Neural progenitor cell (in vitro differentiated cells): ENCODE results near the gene ZMPSTE24. TPM values are rescaled to one million over a fixed set of nuclear protein-coding genes. Genes with fewer than 3 reads are reported as not detected.

Experiments
- DNase-seq: peaks from one replicate; pipeline ENCODE4 v3.0.0-alpha.2; 2016; ENCODE audit warnings: low spot score
- H2AFZ ChIP-seq: fragments of 200-600 bp; sonication (generic); replicated peaks from 2 replicates; pipeline ENCODE4 v1.6.1; 2016; ENCODE audit warnings: antibody characterized with exemption
- H3F3A ChIP-seq: fragments of 200-600 bp; sonication (generic); 2 replicates; pipeline ENCODE4 v1.6.1; 2016; ENCODE audit warnings: antibody characterized with exemption, low read depth
- H3K27ac ChIP-seq: fragments of 200-600 bp; sonication (generic); 2 replicates; pipeline ENCODE4 v1.5.1; 2016; ENCODE audit warnings: mild to moderate bottlenecking
- H3K27me3 ChIP-seq: fragments of 200-600 bp; sonication (generic); 2 replicates; pipeline ENCODE4 v1.6.1; 2016; ENCODE audit warnings: mild to moderate bottlenecking, moderate library complexity
- H3K36me3 ChIP-seq: fragments of 200-600 bp; sonication (generic); 2 replicates; pipeline ENCODE4 v1.5.1; 2016
- H3K4me1 ChIP-seq: fragments of 200-600 bp; sonication (generic); 2 replicates; pipeline ENCODE4 v1.6.1; 2016; ENCODE audit warnings: mixed run types
- H3K4me2 ChIP-seq: fragments of 200-600 bp; sonication (generic); 2 replicates; pipeline ENCODE4 v1.6.1; 2016
- H3K4me3 ChIP-seq: fragments of 200-600 bp; sonication (generic); 2 replicates; pipeline ENCODE4 v1.5.1; 2016
- H3K79me2 ChIP-seq: fragments of 200-600 bp; sonication (generic); 2 replicates; pipeline ENCODE4 v1.6.1; 2016; ENCODE audit warnings: low read depth
- H3K9ac ChIP-seq: fragments of 200-600 bp; sonication (generic); 2 replicates; pipeline ENCODE4 v1.6.1; 2016
- H3K9me3 ChIP-seq: fragments of 200-600 bp; sonication (generic); 2 replicates; pipeline ENCODE4 v1.5.1; 2016; ENCODE audit warnings: low read depth
- H4K20me1 ChIP-seq: fragments of 200-600 bp; sonication (generic); 2 replicates; pipeline ENCODE4 v1.6.1; 2016; ENCODE audit warnings: low read depth
- H3K27ac Mint-ChIP-seq: 3 replicates; pipeline ENCODE4 v1.8.0; 2021; ENCODE audit warnings: mixed read lengths
- H3K27me3 Mint-ChIP-seq: 2 replicates; pipeline ENCODE4 v1.8.0; 2022; ENCODE audit warnings: low read depth, mild to moderate bottlenecking, inconsistent platforms, moderate library complexity, mixed read lengths; ENCODE audit not compliant: insufficient read depth
- H3K36me3 Mint-ChIP-seq: 3 replicates; pipeline ENCODE4 v1.8.0; 2021; ENCODE audit warnings: mixed read lengths
- H3K4me1 Mint-ChIP-seq: 3 replicates; pipeline ENCODE4 v1.8.0; 2021; ENCODE audit warnings: mixed read lengths
- H3K4me3 Mint-ChIP-seq: 3 replicates; pipeline ENCODE4 v1.8.0; 2021; ENCODE audit warnings: mild to moderate bottlenecking, moderate library complexity, mixed read lengths
- H3K9me3 Mint-ChIP-seq: 3 replicates; pipeline ENCODE4 v1.8.0; 2020; ENCODE audit warnings: mixed read lengths
- CTCF ChIP-seq: fragments of 200-600 bp; sonication (generic); IDR thresholded peaks from 2 replicates; pipeline ENCODE4 v1.5.1; 2017; ENCODE audit warnings: antibody characterized with exemption, mild to moderate bottlenecking
- EZH2 ChIP-seq: fragments of 200-600 bp; sonication (generic); IDR thresholded peaks from 2 replicates; pipeline ENCODE4 v1.6.1; 2017; ENCODE audit warnings: antibody characterized with exemption, mild to moderate bottlenecking, moderate library complexity
- EZH2phosphoT487 ChIP-seq: fragments of 200-600 bp; sonication (generic); IDR thresholded peaks from 2 replicates; pipeline ENCODE4 v1.6.1; 2017; ENCODE audit warnings: antibody characterized with exemption
- total RNA-seq: library from RNA; depleted of rRNA; stranded (reverse); fragments of >200 nt; gene quantifications from 2 replicates; pipeline ENCODE4 v1.2.3, GENCODE V29; 2015; ENCODE audit warnings: low replicate concordance

ZMPSTE24 gene
- total RNA-seq, 1 donor from 2014 or later: 38.0 TPM

GRCh38 chr1:40300249-40300567 is 42.2 kb downstream of the ZMPSTE24 start:
- H3K36me3 Mint-ChIP-seq: no peaks in the 10 kb centered on the region
- no peak overlapping the region for H2AFZ ChIP-seq
- H3K79me2 ChIP-seq: no peaks in the 10 kb centered on the region
- peaks cover 5% of the 10 kb centered on the region for H3K4me1 Mint-ChIP-seq
- no peaks in the 10 kb centered on the region for H3K9me3 Mint-ChIP-seq
- H3K27me3 ChIP-seq: no peaks in the 10 kb centered on the region
- H3K4me2 ChIP-seq: no peak overlapping the region
- H3K36me3 ChIP-seq: no peaks in the 10 kb centered on the region
- TF ChIP-seq CTCF (no peak), EZH2phosphoT487 (no peak), EZH2 (no peak)
- H3K27ac Mint-ChIP-seq: no peak overlapping the region
- no peaks in the 10 kb centered on the region for H4K20me1 ChIP-seq
- no peak overlapping the region for H3K4me3 Mint-ChIP-seq
- H3K9me3 ChIP-seq: no peaks in the 10 kb centered on the region
- H3K9ac ChIP-seq: no peak overlapping the region
- no peak overlapping the region for H3K27ac ChIP-seq
- no peak for DNase-seq
- no peak overlapping the region for H3K4me3 ChIP-seq
- H3F3A ChIP-seq: no peaks in the 10 kb centered on the region
- peaks cover 13% of the 10 kb centered on the region for H3K27me3 Mint-ChIP-seq
- H3K4me1 ChIP-seq: peaks cover 6% of the 10 kb centered on the region

GRCh38 chr1:40300651-40301050 is 42.6 kb downstream of the ZMPSTE24 start:
- H3K9ac ChIP-seq: no peak overlapping the region
- no peaks in the 10 kb centered on the region for H3K9me3 Mint-ChIP-seq
- H3K9me3 ChIP-seq: no peaks in the 10 kb centered on the region
- H3K4me1 ChIP-seq: peaks cover 6% of the 10 kb centered on the region
- no peaks in the 10 kb centered on the region for H4K20me1 ChIP-seq
- no peaks in the 10 kb centered on the region for H3K27me3 ChIP-seq
- peaks cover 13% of the 10 kb centered on the region for H3K27me3 Mint-ChIP-seq
- DNase-seq: no peak
- no peaks in the 10 kb centered on the region for H3K36me3 Mint-ChIP-seq
- no peaks in the 10 kb centered on the region for H3F3A ChIP-seq
- H3K4me1 Mint-ChIP-seq: peaks cover 5% of the 10 kb centered on the region
- TF ChIP-seq EZH2phosphoT487 (no peak), CTCF (no peak), EZH2 (no peak)
- no peak overlapping the region for H3K4me3 ChIP-seq
- no peak overlapping the region for H3K27ac Mint-ChIP-seq
- H3K79me2 ChIP-seq: no peaks in the 10 kb centered on the region
- H3K4me2 ChIP-seq: no peak overlapping the region
- H3K4me3 Mint-ChIP-seq: no peak overlapping the region
- H3K27ac ChIP-seq: no peak overlapping the region
- no peaks in the 10 kb centered on the region for H3K36me3 ChIP-seq
- H2AFZ ChIP-seq: no peak overlapping the region

- Histone ChIP-seq H4K20me1 (no peaks in the 10 kb centered on the region), H3K9me3 (no peaks in the 10 kb centered on the region), H3K4me1 (peaks cover 6% of the 10 kb centered on the region), H3K36me3 (no peaks in the 10 kb centered on the region), H3K9ac (no peak overlapping the region), H3F3A (no peaks in the 10 kb centered on the region), H3K4me3 (no peak overlapping the region), H3K27me3 (no peaks in the 10 kb centered on the region), H3K79me2 (no peaks in the 10 kb centered on the region), H2AFZ (no peak overlapping the region), H3K4me2 (no peak overlapping the region), H3K27ac (no peak overlapping the region)
- H3K4me1 Mint-ChIP-seq: peaks cover 5% of the 10 kb centered on the region
- H3K27ac Mint-ChIP-seq: no peak overlapping the region
- no peaks in the 10 kb centered on the region for H3K9me3 Mint-ChIP-seq
- H3K36me3 Mint-ChIP-seq: no peaks in the 10 kb centered on the region
- no peak overlapping the region for H3K4me3 Mint-ChIP-seq
- DNase-seq: no peak
- TF ChIP-seq CTCF (no peak), EZH2 (no peak), EZH2phosphoT487 (no peak)
- peaks cover 13% of the 10 kb centered on the region for H3K27me3 Mint-ChIP-seq
Observed at GRCh38 chr1:40301066-40301465, 43.0 kb downstream of the ZMPSTE24 start.
